Keratinocyte (primary cell): Measurements from ENCODE around the gene TOM1L2.

Experiments
- EZH2 ChIP-seq: IDR thresholded peaks from one replicate; pipeline ENCODE4 v1.6.1; 2012; ENCODE audit warnings: inconsistent platforms, mild to moderate bottlenecking, low read length, moderate library complexity
- TF ChIP-seq, protein P1 (sequence below), 3 experiments: IDR thresholded peaks in 1 of 3; conservative IDR thresholded peaks in 1 of 3; optimal IDR thresholded peaks in 1 of 3; 2 replicates in 2 of 3; 3 replicates in 1 of 3; pipeline versions ENCODE3 to v1.5.1; 2011; ENCODE audit warnings: low read length in 3 of 3, mild to moderate bottlenecking in 3 of 3, moderate library complexity in 2 of 3, control low read depth in 1 of 3, inconsistent platforms in 1 of 3; ENCODE audit not compliant: insufficient read depth in 2 of 3; ENCODE audit errors: extremely low read depth in 1 of 3

DNA sequence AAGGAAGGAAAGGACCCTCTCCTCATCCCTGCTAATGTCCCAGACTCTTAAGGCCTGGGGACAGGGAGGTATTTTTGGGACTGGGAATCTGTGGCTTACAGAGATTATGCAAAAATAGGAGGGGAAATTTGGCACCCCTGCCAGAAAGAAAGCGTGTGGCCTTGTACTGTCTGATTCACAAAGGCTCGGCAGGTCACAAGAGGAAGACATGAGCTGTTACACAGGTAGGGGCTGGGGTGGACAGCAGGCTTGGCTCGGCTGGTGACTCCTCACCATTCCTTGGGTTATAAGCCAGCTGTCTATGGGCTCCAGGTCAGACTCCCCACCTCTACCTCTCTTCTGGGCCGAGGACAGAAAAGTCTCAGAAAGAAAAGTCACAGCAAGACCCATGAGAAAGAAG is 114.7 kb downstream of the TOM1L2 start:
- TF ChIP-seq, protein P1, sequence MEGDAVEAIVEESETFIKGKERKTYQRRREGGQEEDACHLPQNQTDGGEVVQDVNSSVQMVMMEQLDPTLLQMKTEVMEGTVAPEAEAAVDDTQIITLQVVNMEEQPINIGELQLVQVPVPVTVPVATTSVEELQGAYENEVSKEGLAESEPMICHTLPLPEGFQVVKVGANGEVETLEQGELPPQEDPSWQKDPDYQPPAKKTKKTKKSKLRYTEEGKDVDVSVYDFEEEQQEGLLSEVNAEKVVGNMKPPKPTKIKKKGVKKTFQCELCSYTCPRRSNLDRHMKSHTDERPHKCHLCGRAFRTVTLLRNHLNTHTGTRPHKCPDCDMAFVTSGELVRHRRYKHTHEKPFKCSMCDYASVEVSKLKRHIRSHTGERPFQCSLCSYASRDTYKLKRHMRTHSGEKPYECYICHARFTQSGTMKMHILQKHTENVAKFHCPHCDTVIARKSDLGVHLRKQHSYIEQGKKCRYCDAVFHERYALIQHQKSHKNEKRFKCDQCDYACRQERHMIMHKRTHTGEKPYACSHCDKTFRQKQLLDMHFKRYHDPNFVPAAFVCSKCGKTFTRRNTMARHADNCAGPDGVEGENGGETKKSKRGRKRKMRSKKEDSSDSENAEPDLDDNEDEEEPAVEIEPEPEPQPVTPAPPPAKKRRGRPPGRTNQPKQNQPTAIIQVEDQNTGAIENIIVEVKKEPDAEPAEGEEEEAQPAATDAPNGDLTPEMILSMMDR (optimal IDR thresholded peaks at IDR 0.05 in 1 of 3, IDR thresholded peaks at IDR 0.05 in 1 of 3, conservative IDR thresholded peaks at IDR 0.05 in 1 of 3; ENCODE audit: extremely low read depth in 1 of 3, insufficient read depth in 2 of 3, low read length in 3 of 3), result no peak
- no peak for TF ChIP-seq EZH2
